IMR-90 (cell line): ENCODE measurements around the gene KRT33A. TPM values are rescaled to one million over a fixed set of nuclear protein-coding genes. Genes with fewer than 3 reads are reported as not detected.
"Not testable (repeated sequence)": the region's sequence is repeated elsewhere in the genome, so short reads cannot be mapped to it uniquely, and the experiment has no call there.

Experiments used
- ATAC-seq: fragments of 200-7000 bp; cut with Tn5 transposase; 2 replicates; pipeline ENCODE4 v1.9.1; 2020; ENCODE audit warnings: low read depth, mild to moderate bottlenecking, moderate library complexity
- BruUV-seq: library from RNA; stranded (reverse); fragments of 400-500 nt; replicated peaks from 2 replicates; lab custom pipeline; 2021; lab: Mats Ljungman, UMichigan
- CTCF ChIA-PET: fragments of 300-600 bp; formaldehyde crosslinking; extraction: SDS; loops from one replicate; lab custom pipeline; 2021; ENCODE audit warnings: antibody characterized with exemption; lab: Yijun Ruan, JAX
- POLR2A ChIA-PET: fragments of 300-600 bp; sonication (Branson Sonifier 250); formaldehyde crosslinking; loops from one replicate; lab custom pipeline; 2022; ENCODE audit warnings: antibody characterized with exemption; ENCODE audit not compliant: unreplicated experiment; lab: Charles Lee
- DNase-seq: peaks from one replicate; pipeline ENCODE4 v3.0.0; 2013
- H2AFZ ChIP-seq: replicated peaks from 2 replicates; pipeline ENCODE3; 2013; ENCODE audit warnings: low read length, mild to moderate bottlenecking; ENCODE audit not compliant: poor library complexity
- H2AK5ac ChIP-seq: 2 replicates; pipeline ENCODE4 v1.6.1; 2013; ENCODE audit warnings: low read depth, low read length, inconsistent platforms
- H2AK9ac ChIP-seq: replicated peaks from 2 replicates; pipeline ENCODE3; 2013; ENCODE audit warnings: mild to moderate bottlenecking, low read depth, low read length, moderate library complexity; ENCODE audit not compliant: poor library complexity
- H2BK120ac ChIP-seq: 2 replicates; pipeline ENCODE4 v1.6.1; 2013; ENCODE audit warnings: low read depth, low read length, inconsistent platforms
- H2BK15ac ChIP-seq: 3 replicates; pipeline ENCODE4 v1.6.1; 2013; ENCODE audit warnings: low read depth, low read length, inconsistent platforms
- H2BK20ac ChIP-seq: 2 replicates; pipeline ENCODE4 v1.6.1; 2013; ENCODE audit warnings: low read depth, mild to moderate bottlenecking, inconsistent platforms, low read length, moderate library complexity
- H2BK5ac ChIP-seq: 2 replicates; pipeline ENCODE4 v1.6.1; 2013; ENCODE audit warnings: mild to moderate bottlenecking, low read depth, low read length, inconsistent platforms; ENCODE audit not compliant: poor library complexity, severe bottlenecking
- H3K14ac ChIP-seq: replicated peaks from 2 replicates; pipeline ENCODE4 v1.6.1; 2013; ENCODE audit warnings: low read depth, low read length, inconsistent platforms
- H3K18ac ChIP-seq: 2 replicates; pipeline ENCODE4 v1.6.1; 2013; ENCODE audit warnings: low read depth, low read length, control low read depth
- H3K23ac ChIP-seq: 2 replicates; pipeline ENCODE4 v1.6.1; 2013; ENCODE audit warnings: low read depth, low read length, inconsistent platforms
- H3K27ac ChIP-seq: 2 replicates; pipeline ENCODE4 v1.5.1; 2013; ENCODE audit warnings: mild to moderate bottlenecking, control low read depth, low read length; ENCODE audit not compliant: insufficient read depth
- H3K27me3 ChIP-seq: 2 replicates; pipeline ENCODE4 v1.6.1; 2013; ENCODE audit warnings: low read length; ENCODE audit not compliant: control insufficient read depth, insufficient read depth
- H3K36me3 ChIP-seq: 2 replicates; pipeline ENCODE4 v1.6.1; 2013; ENCODE audit warnings: low read length, mixed read lengths; ENCODE audit not compliant: control insufficient read depth, insufficient read depth
- H3K4ac ChIP-seq: 2 replicates; pipeline ENCODE4 v1.6.1; 2013; ENCODE audit warnings: low read depth, low read length, inconsistent platforms
- H3K4me1 ChIP-seq: 2 replicates; pipeline ENCODE4 v1.6.1; 2013; ENCODE audit warnings: low read length, mixed read lengths; ENCODE audit not compliant: control insufficient read depth, insufficient read depth
- H3K4me2 ChIP-seq: 2 replicates; pipeline ENCODE4 v1.6.1; 2013; ENCODE audit warnings: low read depth, mild to moderate bottlenecking, control low read depth, low read length, moderate library complexity
- H3K4me3 ChIP-seq: 2 replicates; pipeline ENCODE4 v1.5.1; 2013; ENCODE audit warnings: low read depth, mild to moderate bottlenecking, control low read depth, low read length, moderate library complexity; ENCODE audit not compliant: insufficient read depth
- H3K56ac ChIP-seq: 2 replicates; pipeline ENCODE4 v1.6.1; 2013; ENCODE audit warnings: low read length, inconsistent platforms; ENCODE audit not compliant: insufficient read depth; ENCODE audit errors: extremely low read depth
- H3K79me1 ChIP-seq, 2 experiments: 2 replicates each; pipeline ENCODE4 v1.6.1; 2013; ENCODE audit warnings: low read length in 2 of 2, inconsistent platforms in 1 of 2, low read depth in 1 of 2
- H3K9ac ChIP-seq: 2 replicates; pipeline ENCODE4 v1.6.1; 2013; ENCODE audit warnings: low read depth, low read length, control low read depth
- H3K9me1 ChIP-seq: 2 replicates; pipeline ENCODE4 v1.6.1; 2013; ENCODE audit warnings: low read length, inconsistent platforms; ENCODE audit not compliant: insufficient read depth
- H3K9me3 ChIP-seq: 2 replicates; pipeline ENCODE4 v1.6.1; 2013; ENCODE audit warnings: low read length; ENCODE audit not compliant: control insufficient read depth, insufficient read depth
- H4K20me1 ChIP-seq: 2 replicates; pipeline ENCODE4 v1.6.1; 2013; ENCODE audit warnings: low read length, inconsistent platforms; ENCODE audit not compliant: insufficient read depth
- H4K5ac ChIP-seq: 2 replicates; pipeline ENCODE4 v1.6.1; 2013; ENCODE audit warnings: mild to moderate bottlenecking, low read depth, low read length, control low read depth
- H4K8ac ChIP-seq, 2 experiments: 2 replicates each; pipeline ENCODE4 v1.6.1; 2013; ENCODE audit warnings: low read depth in 2 of 2, low read length in 2 of 2, control low read depth in 1 of 2, inconsistent platforms in 1 of 2
- H4K91ac ChIP-seq: 2 replicates; pipeline ENCODE4 v1.6.1; 2013; ENCODE audit warnings: low read depth, low read length, inconsistent platforms; ENCODE audit not compliant: insufficient read depth
- CEBPB ChIP-seq: IDR thresholded peaks from 2 replicates; pipeline ENCODE4 v1.6.1; 2012; ENCODE audit warnings: low read depth, low read length, improper control_type of control experiment
- whole genome bisulfite sequencing, 2 experiments: methylation state at CpG; one replicate each; pipeline versions ENCODE4 v1.1.5 to v1.1.7; 2013; ENCODE audit warnings: missing lambda C conversion rate in 2 of 2; ENCODE audit not compliant: insufficient read length in 1 of 2; ENCODE audit errors: extremely low coverage in 2 of 2; 5-methylcytosine and 5-hydroxymethylcytosine counted together
- dilution Hi-C: fragments of 300-500 bp; cut with HindIII; formaldehyde crosslinking; loops from one replicate; pipeline ENCODE4 v1.14.3; 2018; ENCODE audit warnings: low sequenced_read_pairs; ENCODE audit not compliant: unreplicated experiment
- in situ Hi-C: fragments of 300-500 bp; cut with MboI; formaldehyde crosslinking; loops from 3 replicates; pipeline ENCODE4 v1.14.3; 2019; ENCODE audit warnings: low sequenced_read_pairs, inconsistent platforms, mixed read lengths
- intact Hi-C: fragments of 100-400 bp; cut with micrococcal nuclease; formaldehyde crosslinking; loops from 2 replicates; pipeline ENCODE4 v1.10.0; 2022
- polyA plus RNA-seq, 3 experiments: library from polyadenylated mRNA; depleted of rRNA; stranded (reverse); fragments of >200 nt; gene quantifications; 2 replicates each; pipeline ENCODE4 v1.2.3, GENCODE V29; 2012; ENCODE audit warnings: low replicate concordance in 1 of 3
- total RNA-seq: library from RNA; depleted of rRNA; stranded (reverse); fragments of >200 nt; gene quantifications from 2 replicates; pipeline ENCODE4 v1.2.3, GENCODE V29; 2012
- TF ChIP-seq, protein P1 (sequence below): fragments of 150-350 bp; IDR thresholded peaks from 2 replicates; pipeline ENCODE4 v1.6.1; 2016; ENCODE audit warnings: low read depth, mild to moderate bottlenecking, low read length, moderate library complexity, borderline replicate concordance

Gene KRT33A
- total and polyA plus RNA-seq, 2 of the 4 experiments (the other 2 are of a cell fraction): not detected

- no TSS peak for BruUV-seq
- DNase-seq: peak; percentile 45
- no peak overlapping the region for H3K27ac ChIP-seq
- peaks cover 27% of the 10 kb centered on the region for H3K9me1 ChIP-seq
- H4K8ac ChIP-seq: peak overlapping the region; percentile 79 to 85
- H4K91ac ChIP-seq: peak overlapping the region; percentile 72
- intact Hi-C loops: no loop called here
- H4K5ac ChIP-seq: peak overlapping the region; percentile 62; the same call in 1 of the 2 replicates
- H4K20me1 ChIP-seq: no peaks in the 10 kb centered on the region
- peak overlapping the region; percentile 92 for H2BK20ac ChIP-seq
- no peak overlapping the region for H3K4me2 ChIP-seq
- peak overlapping the region; percentile 99 for H2BK15ac ChIP-seq
- peak overlapping the region; percentile 90 for H2BK5ac ChIP-seq
- ATAC-seq: no peak
- no CpG with 5 or more reads among the region's 1 CpG for WGBS, 2 experiments
- H3K56ac ChIP-seq: no peak overlapping the region
- no peaks in the 10 kb centered on the region for H3K27me3 ChIP-seq
- peak overlapping the region; percentile 83 for H3K4ac ChIP-seq
- no peaks in the 10 kb centered on the region for H3K36me3 ChIP-seq
- peaks cover 26% of the 10 kb centered on the region for H3K4me1 ChIP-seq
- ChIA-PET POLR2A (no interaction called here), CTCF (no interaction called here)
- H3K79me1 ChIP-seq: no peaks in the 10 kb centered on the region; a peak in 1 of 4 replicates
- no peaks in the 10 kb centered on the region for H3K9me3 ChIP-seq
- no peak overlapping the region for H2AFZ ChIP-seq
- peak overlapping the region; percentile 86 for H2AK5ac ChIP-seq
- peak; percentile 19; the same call in 1 of the 2 replicates for TF ChIP-seq CEBPB
- TF ChIP-seq, protein P1, sequence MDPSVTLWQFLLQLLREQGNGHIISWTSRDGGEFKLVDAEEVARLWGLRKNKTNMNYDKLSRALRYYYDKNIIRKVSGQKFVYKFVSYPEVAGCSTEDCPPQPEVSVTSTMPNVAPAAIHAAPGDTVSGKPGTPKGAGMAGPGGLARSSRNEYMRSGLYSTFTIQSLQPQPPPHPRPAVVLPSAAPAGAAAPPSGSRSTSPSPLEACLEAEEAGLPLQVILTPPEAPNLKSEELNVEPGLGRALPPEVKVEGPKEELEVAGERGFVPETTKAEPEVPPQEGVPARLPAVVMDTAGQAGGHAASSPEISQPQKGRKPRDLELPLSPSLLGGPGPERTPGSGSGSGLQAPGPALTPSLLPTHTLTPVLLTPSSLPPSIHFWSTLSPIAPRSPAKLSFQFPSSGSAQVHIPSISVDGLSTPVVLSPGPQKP: no peak
- peak overlapping the region; percentile 37 for H3K14ac ChIP-seq
- dilution Hi-C loops: no loop called here
- no peak overlapping the region for H3K4me3 ChIP-seq
- in situ Hi-C loops: no loop called here
- H3K9ac ChIP-seq: no peak overlapping the region
- H3K23ac ChIP-seq: 0 out of 2 replicates have a peak overlapping the region, but pooled peaks have one; percentile 36
- H2BK120ac ChIP-seq: peak overlapping the region; percentile 90
- no peak overlapping the region for H2AK9ac ChIP-seq
- H3K18ac ChIP-seq: peak overlapping the region; percentile 71; the same call in 1 of the 2 replicates
These were observed 31.8 kb upstream of the KRT33A start for GRCh38 chr17:41382394-41382793.

GRCh38 chr17:41381943-41382342 lies 31.3 kb upstream of the KRT33A start, which contains the start of gene KRT34:
Gene KRT34, minus strand, starts transcription at chr17:41382306. Its CDS starts 60 bp downstream, at chr17:41382246.
- peak within 1 kb of the TSS; percentile 87; the same call in 1 of the 2 replicates for H4K5ac ChIP-seq
- CTCF ChIA-PET, H2AFZ ChIP-seq, H3K9ac ChIP-seq, H3K4me3 ChIP-seq, in situ Hi-C loops, H3K79me1 ChIP-seq, H2AK9ac ChIP-seq, BruUV-seq, H3K27me3 ChIP-seq, H3K36me3 ChIP-seq, H3K27ac ChIP-seq, POLR2A ChIA-PET, dilution Hi-C loops, H3K9me3 ChIP-seq, DNase-seq, H4K20me1 ChIP-seq, H3K4me2 ChIP-seq, intact Hi-C loops, ATAC-seq: not testable (repeated sequence)
- H4K8ac ChIP-seq: peak within 1 kb of the TSS; percentile 79 to 94
- H3K23ac ChIP-seq: peak within 1 kb of the TSS; percentile 88
- no CpG with 5 or more reads among the region's 13 CpGs for WGBS, 2 experiments
- peak within 1 kb of the TSS; percentile 98 for H3K4ac ChIP-seq
- peak within 1 kb of the TSS; percentile 99 for H2BK15ac ChIP-seq
- peak within 1 kb of the TSS; percentile 99 for H2BK5ac ChIP-seq
- peak within 1 kb of the TSS; percentile 84; the same call in 1 of the 2 replicates for H3K18ac ChIP-seq
- peaks cover 30% of the 10 kb centered on the region for H3K9me1 ChIP-seq
- peak within 1 kb of the TSS; percentile 99 for H4K91ac ChIP-seq
- peak within 1 kb of the TSS; percentile 95 for H2BK20ac ChIP-seq
- peak within 1 kb of the TSS; percentile 100 for H2AK5ac ChIP-seq
- peaks cover 28% of the 10 kb centered on the region for H3K4me1 ChIP-seq
- H3K14ac ChIP-seq: peak within 1 kb of the TSS; percentile 91
- H3K56ac ChIP-seq: peak within 1 kb of the TSS; percentile 65; the same call in 1 of the 2 replicates
- peak within 1 kb of the TSS; percentile 95 for H2BK120ac ChIP-seq
